HG03064 (cell line): ENCODE data around the gene PKIB.

Source experiments
- ATAC-seq: cut with Tn5 transposase; IDR thresholded peaks from one replicate; pipeline ENCODE4 v1.9.1; 2021; ENCODE audit warnings: low read depth; ENCODE audit not compliant: unreplicated experiment

PKIB gene

DNA sequence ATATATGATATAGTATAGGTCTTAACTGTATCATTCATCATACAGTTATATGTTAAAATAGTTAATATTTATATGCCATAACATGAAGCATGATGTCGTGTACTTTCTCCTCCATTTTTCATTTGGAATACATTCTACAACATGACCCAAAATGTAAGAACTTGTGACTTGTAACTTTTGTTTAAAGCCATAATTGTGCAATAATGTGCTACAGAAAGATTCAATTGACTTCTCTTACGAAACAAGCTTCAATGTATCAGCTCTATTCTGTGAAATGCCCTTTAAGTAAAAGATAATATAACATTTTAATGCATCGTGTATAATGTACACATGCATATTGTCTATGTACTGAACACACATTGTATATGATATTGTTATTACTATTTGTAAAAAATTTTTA, 92.6 kb downstream of the PKIB start:
- ATAC-seq = no peak

DNA sequence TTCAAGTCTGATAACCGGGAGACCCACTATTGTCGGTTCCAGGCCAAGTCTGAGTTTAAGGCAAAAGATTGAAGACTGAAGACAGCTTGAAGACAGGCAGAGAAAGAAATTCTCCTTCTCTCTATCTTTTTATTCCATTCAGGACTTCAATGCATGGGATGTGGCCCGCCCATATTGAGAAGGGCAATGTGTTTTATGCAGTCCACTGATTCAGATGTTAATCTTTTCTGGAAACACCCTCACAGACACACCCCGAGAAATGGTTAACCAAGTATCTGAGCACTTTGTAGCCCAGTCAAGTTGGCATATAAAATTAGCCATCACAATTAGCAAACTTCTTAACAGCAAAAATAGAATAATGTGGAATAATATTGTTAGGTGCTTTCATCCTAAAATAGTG, 93.9 kb downstream of the PKIB start:
- ATAC-seq = no peak

DNA sequence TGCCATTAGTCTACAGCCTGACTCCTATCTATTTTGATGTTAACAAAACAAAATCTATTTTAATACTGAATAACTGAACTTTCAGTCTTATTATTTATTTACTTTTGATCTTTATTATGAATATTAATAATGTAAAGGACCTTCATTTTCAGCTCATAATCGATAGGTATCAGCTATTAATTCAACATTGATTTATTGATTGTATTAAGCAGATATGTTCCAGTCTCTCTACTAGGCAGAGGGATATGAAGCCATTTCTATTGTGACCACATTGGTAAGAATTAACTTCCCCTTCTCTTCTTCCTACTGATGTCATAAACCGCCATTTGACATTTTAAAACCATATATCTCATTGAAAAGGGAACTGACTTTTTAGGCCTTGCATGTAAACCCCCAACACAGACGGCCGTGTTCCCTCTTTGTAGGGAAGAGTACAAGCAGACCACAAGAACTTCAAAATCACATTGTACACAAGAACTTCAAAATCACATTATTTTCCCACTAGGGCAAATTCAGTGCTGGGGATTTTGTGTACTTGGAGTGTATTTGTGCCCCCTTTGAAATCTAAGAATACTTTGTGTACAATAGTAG, 99.8 kb downstream of the PKIB start:
- no peak for ATAC-seq

DNA sequence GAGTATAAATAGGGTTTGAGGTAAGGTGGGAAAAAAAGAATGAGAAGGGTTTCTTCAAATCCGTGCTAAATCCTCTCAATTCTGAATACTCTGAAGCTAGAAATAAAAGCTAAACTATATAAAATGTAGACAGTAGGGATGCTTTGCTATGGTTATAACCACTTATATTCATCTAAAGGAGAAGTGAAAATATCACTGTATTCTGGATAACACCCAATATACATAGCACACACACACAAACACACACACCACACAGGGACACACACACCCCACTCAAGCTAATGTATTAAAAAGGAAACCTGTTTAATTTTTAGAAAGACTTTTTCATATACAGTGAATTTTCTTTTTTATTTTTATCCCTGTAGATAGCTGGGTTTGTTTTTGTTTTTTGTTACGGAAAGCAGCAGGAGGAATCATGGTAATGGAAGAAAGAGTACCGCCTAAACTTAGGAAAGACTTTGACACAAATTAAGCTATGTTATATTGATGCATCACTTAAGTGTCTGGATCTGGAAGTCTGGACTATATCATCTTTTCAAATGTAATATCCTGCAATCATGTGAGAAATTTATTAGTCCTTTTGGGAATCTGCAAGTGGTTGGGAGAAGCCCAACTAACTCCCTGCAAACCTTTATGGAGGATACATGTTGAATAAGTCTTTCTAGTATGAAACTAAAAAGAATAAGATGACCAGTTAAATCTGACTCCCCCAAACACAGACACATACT, 100.9 kb downstream of the PKIB start:
- no peak for ATAC-seq

DNA sequence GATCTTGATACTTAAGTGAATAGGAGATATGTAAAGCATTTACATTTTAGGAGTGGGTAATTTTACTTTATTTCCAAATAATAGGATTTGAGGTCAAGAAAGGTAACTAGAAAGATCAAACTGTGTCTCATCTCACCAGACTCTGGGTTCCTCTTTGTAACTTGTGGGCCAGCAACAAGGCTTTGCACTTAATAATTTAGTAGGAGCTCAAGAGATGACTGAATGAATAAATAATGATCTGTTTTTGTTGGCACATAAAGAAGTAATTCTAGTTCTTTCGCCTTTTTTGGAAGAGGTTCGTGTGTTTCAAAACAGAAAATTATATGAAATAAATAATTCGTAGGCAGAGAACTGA, 101.9 kb downstream of the PKIB start:
- no peak for ATAC-seq

DNA sequence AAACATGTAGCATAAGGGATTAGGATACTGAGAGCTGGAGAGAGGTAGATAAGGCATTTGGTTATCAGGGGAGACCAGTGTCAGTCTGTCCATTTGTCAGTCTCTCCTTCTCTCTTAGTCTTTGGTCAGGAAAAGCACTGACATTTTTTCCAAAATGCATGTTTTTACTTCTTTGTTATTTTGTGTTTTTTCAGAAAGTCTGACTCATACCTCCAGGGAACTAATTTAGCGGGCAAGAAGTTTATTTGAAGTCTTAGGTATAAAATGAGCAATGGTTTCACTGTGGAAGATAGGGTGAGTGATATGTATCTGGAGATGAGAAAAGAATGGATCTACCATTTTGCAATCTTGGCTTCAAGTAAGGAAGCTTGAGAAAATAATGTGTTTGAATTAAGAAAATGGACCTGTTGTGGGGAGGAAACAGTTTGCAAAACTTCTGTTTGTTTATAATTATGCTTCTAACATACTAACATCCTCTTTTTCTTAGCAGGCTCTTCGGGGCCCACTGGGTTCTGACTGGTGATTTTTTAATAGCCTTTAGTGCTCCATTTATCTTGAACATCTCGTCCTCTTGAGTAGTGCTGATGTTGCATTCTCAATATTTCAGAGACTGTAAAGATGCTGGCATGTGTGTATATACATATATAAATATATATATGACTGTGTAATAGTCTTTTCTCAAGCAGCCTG, 102.4 kb downstream of the PKIB start:
- no peak for ATAC-seq

DNA sequence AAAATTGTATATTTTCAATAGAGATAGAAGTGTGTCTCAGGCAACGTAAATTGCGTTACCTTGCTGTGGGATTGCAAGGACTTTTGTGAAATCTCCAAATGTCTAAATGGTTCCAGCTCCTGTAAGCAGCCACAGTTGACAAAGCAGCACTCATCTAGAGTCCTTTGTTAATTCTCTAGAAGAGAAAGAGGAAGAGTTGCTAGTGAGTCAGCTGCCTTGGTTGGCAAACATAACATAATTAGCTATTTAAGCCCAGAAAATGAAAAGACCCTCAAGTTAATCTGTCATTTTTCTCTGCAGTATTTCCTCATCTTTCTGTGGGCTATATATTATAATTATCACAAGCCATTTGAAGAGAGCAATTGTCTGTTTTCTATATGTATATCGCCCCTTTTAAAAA, 102.9 kb downstream of the PKIB start:
- ATAC-seq = no peak

DNA sequence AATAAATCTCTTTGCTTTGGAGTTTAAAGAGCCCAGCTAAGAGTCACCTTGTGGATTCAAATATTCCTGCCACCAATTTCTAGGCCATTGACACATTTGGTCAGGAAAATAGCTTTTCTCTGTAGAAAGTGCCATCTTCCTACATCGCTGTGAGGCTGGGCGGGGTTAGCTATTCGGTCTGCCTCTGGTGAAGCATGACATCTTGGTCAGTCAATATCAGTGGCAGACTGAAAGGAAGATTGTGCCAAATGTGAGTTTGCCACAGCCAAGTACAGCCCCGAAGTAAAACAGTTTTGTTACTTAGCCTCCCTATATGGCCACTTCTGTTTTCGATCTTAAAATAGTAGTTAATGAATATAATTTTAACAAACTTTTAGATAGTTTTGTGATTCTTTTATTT, 103.9 kb downstream of the PKIB start:
- ATAC-seq = no peak

DNA sequence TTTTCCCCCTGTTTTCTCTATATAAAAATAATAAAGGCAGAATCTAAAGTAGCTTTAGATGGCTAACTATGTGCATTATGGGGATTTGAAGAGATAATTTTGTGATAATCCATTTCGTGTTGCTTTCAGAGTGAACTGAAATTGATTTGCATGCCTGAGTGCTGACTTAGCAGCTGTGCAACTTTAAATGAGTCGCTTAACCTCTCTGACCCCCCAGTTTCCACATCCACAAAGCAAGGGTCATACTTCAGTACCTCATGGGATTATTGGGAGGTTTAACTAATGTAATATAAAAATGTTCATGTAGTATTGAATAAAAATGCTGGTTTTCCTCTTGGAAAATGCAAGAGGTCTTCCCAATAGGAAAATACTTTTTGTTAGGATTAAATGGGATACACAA, 105.5 kb downstream of the PKIB start:
- no peak for ATAC-seq

DNA sequence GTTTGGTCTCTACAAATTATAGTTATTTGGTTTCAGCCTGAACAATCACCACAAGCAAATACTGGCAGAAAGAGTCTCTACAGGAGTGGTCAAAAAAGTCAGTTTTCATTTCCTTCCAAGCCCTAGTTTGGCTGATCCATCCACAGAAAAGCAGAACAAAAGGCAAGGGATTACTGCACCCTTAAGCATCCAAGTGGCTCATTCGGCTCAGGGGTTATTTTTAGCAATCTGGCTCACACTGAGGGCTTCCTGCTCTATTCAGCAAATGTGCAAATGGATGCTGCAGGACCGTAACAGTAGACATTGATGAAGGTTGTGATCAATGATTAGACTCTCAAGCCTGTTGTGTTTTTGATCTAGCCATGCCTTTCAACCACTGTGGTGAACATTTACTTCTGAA, 107.1 kb downstream of the PKIB start:
- no peak for ATAC-seq

DNA sequence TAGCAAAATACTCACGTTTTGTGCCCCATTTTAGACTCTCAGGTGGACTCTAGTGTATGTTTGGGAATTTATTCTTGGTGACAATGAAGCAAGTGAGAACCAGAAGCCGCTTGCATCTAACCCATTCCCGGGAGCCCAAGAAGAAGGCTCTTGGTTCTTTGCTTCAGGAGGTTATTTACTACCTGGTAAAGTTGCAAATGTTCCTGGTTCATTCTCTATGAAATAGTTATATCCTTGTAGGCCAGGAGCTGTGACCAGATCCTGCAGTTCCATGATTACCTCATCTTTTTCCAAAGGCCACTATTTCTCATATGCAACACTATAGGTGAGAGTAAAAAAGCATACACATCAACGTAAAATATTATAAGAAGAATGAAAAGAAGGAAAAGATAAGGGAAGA, 108.4 kb downstream of the PKIB start:
- ATAC-seq = no peak

DNA sequence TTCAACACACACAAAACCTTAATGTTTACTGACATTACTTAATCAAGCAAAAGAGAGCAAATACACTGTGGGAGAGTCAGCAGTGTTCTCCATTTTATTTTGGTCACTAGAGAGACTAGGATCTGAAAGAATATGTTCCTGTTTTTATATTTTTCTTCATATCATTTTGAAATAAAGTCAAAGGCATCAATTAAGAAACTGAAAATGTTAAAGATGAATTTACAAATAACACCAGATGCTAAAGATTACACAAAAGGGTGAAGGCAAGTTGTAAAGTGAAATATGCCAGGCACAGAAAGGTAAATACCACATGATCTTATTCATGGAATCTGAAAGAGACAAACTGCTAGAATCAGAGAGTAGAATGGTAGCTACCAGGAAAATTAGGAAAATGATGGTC, 109.0 kb downstream of the PKIB start:
- ATAC-seq = no peak

DNA sequence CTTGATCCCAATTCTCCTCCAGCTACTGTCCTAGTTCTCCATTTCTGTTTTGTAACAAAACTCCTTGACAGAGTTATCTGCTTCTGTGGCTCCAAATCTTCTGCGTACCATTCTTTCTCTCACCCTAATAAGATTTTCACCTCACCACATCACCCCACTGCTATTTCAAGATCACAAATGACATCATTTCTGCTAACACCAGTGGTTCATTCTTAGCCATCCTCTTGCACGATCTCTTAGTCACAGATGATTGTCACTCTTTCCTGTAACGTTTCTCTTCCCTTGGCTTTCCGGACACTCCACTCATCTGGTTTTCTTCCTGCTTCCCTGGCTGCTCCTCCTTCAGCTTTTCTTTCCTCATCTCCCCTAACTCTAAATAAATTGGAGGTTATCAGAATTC, 112.5 kb downstream of the PKIB start:
- no peak for ATAC-seq

DNA sequence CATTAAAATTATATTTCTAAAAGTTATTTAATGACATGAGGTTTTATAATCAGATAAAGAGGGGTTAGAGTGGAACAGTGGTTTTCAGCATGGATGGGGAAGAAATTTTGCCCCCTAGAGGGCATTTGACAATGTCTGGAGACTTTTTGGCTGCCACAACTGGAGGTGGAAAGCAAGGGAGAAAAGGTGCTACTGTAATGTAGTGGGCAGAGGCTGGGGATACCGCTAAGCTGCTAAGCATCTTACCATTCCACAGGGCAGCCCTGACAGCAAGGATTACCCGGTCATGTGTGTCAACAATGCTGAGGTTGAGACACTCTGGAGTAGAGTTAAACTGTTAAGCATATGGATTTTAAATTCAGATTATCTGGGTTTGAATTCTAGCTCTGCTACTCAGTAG, 116.4 kb downstream of the PKIB start:
- no peak for ATAC-seq

DNA sequence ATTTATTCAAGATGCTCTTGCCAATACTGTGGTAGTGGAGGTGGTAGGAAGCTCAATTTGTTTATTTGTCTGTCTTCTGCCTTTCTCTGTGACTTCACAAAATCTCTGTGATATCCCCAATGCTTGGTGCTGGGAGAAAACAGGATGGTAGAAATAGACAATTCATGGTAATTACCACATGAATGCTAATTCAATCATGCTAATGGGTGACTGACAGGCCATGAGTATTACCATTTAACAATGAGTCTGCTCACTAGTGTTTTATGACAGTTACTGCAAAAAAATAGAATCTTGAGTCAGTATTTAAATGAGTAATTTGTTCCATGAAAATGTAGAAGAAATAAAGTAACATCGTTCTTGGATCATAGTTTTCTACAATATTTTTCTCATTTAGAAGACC, 117.0 kb downstream of the PKIB start:
- no peak for ATAC-seq

DNA sequence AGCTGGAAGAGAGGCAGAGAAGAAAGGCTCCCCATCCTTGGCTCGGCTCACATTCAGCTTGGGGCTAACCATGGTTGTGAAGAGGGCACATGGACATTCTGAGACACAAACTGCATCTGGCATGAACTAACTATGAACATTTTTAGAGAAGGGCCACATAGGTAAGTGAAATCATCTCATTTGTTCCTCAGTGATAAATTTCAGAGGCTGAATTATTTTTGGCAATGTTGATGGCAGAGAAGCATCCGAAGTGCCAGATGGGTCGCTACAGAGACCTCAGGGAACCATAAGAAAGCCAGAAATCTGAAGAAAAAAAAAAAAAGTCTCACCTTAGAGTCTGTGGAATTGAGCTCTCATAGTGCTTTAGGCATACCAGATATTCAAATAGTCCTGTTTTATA, 120.1 kb downstream of the PKIB start:
- ATAC-seq = no peak

DNA sequence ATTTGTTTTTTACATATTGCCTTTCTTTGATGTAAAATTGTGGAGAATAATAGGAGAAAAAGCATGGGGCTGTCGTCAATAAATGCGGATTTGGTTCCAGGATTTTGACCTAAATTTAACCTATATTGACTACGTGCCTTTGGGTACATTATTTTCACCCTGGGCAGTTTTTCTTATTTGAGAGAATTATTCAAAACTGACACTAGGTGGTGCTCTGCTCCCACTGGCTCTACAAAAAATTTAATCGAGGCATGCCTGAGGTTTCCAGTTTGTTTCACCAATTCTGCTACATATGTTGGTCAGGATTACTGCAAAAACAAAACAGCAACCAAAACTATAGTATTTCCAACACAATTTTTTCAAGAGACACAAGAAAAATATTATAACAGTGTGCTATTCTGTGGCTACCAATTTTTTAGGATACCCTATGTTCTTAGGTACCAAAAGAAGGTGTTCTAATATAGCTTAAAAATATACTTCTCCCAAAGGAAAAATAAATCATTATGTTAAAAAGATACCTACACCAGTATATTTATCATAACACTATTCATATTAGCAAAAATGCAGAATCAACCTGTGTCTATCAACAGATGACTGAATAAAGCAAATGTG, 120.7 kb downstream of the PKIB start:
- no peak for ATAC-seq

DNA sequence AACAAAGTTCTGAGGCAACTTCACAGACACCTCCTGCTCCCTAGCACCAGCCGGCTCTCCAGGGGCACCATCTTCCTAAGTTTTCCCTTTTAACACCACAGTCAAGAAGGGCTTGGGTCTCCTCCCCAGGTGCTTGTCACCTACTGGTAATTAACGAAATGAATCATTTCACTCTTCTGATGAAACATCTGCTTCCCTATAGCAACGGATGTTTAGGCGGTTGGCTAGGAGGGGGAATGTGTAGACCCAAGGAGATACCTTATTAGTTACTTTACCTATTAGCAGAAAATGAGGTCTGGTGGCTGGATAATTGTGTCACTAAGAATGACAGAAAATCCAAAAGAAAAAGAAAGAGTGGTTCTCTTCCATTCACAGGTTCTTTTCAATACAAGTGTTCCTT, 123.1 kb downstream of the PKIB start:
- no peak for ATAC-seq

DNA sequence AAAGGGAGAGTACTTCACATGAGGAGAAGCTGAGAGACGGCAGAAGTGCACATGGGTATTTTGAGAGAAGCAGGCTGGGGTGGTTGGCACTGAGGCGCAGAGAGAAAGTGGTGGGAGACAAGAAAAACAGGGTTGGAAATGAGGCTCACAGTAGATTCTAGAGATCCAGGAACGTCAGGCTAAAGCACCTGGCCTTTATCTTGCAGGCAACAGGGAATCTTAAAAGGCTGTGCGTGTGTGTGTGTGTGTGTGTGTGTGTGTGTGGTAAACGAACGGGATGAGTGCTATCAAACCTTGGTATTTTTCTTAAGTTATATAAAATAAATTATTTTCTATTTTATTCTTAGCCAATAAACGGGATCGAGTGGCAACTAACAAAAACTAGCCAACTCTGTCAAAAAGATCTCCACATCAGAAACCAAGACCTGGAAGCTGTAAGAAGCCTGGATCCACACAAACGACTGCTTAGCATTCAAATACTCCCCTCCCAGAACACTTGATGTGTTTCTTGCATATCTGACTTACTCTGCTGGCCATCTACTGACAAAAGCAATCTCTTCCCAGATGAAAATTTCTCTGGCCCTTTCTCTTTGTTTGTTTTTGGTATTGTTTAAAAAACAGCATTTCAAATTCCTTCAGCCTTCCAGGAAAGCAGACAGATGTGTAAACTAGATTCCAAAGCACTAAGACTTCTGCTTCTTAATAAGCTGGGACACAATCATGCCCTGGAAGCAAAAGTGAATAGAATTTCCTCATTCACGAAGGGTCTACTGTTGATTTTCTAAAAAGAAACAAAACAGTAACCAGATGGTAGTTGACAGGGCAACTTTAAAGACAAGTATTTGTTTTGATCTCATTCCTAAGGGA, 124.6 kb downstream of the PKIB start:
- ATAC-seq = no peak

DNA sequence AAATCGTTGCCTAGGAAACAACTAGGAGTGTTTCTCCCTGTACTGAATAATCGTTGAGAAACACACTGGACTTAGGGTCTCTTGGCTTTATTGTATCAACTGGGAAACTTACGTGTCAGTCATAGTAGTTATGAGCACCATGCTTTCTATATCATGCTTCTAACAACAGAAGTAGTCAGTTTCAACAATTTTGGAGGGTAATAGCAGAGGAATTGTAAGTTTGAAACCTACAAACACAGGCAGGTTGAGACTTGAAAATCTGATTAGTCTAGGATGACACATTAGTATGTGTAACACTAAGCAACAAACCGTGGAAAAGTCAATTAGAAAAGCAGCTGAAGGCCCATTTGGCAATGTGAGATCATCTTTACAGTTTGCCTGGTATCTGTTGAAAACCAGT, 125.4 kb downstream of the PKIB start:
- no peak for ATAC-seq

DNA sequence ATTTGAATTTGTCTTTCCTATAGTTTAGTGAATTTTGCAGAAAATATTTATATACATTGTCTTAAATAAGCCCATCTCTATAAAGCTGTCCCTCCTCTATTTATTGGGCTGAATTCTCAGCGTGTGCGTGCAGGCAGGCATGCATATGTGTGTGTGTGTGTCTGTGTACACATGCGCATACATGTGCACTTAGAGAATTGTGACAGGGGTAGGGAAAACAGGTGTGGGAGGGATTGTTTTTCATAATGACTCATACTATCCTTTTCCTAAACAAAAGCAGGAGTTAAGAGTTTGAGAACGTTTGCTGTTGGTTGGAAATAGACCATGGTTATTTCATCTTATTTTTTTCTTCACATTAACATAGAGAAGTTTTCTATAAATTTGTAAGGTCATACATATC, 126.0 kb downstream of the PKIB start:
- no peak for ATAC-seq
